ENCODE data around the gene URI1.

The URI1 gene

DNA sequence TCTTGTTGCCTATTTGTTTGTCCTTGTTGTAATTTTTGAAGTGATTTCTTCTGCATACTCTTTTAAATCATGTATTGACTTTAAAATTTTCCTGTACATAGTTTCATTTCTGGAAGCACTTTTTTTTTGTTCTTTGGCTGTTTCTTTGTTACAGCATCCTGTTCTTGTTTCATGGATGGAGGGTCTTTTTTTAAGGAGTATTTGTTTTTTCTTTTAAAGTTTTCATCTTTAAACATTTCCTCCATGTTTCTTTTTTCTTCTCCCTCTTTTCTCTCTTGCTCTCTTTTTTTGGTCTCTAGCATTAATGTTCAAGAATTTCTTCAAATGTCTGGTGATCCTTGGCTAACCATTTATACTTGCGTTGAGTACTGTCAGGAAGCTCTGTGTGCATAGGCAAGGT lies 58.8 kb downstream of the URI1 start:
- H3K4me3 ChIP-seq (ENCODE audit: control insufficient read depth, low read depth, low read length): no peak overlapping the region
- DNase-seq (ENCODE audit: low read depth): no peak
- TF ChIP-seq, protein P1, sequence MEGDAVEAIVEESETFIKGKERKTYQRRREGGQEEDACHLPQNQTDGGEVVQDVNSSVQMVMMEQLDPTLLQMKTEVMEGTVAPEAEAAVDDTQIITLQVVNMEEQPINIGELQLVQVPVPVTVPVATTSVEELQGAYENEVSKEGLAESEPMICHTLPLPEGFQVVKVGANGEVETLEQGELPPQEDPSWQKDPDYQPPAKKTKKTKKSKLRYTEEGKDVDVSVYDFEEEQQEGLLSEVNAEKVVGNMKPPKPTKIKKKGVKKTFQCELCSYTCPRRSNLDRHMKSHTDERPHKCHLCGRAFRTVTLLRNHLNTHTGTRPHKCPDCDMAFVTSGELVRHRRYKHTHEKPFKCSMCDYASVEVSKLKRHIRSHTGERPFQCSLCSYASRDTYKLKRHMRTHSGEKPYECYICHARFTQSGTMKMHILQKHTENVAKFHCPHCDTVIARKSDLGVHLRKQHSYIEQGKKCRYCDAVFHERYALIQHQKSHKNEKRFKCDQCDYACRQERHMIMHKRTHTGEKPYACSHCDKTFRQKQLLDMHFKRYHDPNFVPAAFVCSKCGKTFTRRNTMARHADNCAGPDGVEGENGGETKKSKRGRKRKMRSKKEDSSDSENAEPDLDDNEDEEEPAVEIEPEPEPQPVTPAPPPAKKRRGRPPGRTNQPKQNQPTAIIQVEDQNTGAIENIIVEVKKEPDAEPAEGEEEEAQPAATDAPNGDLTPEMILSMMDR (conservative IDR thresholded peaks at IDR 0.05; ENCODE audit: control insufficient read depth, insufficient read depth, low read depth, low read length): no peak

DNA sequence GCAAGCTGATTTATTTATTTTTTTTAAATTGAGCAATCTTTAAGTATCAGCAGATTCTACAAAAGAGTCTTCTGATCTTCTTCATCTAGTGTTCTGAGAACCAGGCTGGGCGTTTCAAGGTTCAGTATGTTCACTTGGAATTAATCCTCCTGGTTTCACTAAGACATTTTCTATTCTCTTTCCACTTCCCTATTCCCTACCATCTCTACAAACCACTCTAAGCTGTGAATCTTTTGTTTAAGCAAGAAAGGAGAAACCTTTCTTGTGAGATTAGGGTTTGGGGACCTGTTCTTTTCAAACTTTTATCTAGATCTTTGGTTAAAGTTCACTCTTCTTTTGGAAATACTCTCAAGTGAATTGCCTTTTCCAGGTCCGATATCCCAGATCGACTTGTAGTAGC lies 59.3 kb downstream of the URI1 start:
- TF ChIP-seq, protein P1 (conservative IDR thresholded peaks at IDR 0.05; ENCODE audit: control insufficient read depth, insufficient read depth, low read depth, low read length): no peak
- H3K4me3 ChIP-seq (ENCODE audit: control insufficient read depth, low read depth, low read length): no peak overlapping the region
- DNase-seq (ENCODE audit: low read depth): no peak

DNA sequence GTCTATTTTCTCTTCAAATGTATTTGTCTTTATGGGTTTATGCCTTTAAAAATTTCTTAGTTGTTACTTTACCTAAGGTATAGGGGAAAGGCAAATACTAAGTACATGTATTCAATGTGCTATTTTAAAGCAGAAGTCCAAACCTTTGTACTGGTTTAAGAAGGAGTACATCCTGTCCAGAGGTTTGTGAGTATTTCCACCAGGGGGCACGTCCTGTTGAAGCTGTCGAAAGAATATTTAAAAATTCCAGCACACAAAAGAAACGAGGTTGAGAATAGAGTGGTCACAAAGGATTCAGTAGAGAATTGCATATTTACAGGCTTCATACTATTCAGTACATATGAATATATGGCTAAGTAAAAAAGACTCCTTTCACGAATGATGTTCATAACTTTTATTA lies 59.8 kb downstream of the URI1 start:
- no peak overlapping the region for H3K4me3 ChIP-seq (ENCODE audit: control insufficient read depth, low read depth, low read length)
- TF ChIP-seq, protein P1 (conservative IDR thresholded peaks at IDR 0.05; ENCODE audit: control insufficient read depth, insufficient read depth, low read depth, low read length): no peak
- DNase-seq (ENCODE audit: low read depth): no peak

DNA sequence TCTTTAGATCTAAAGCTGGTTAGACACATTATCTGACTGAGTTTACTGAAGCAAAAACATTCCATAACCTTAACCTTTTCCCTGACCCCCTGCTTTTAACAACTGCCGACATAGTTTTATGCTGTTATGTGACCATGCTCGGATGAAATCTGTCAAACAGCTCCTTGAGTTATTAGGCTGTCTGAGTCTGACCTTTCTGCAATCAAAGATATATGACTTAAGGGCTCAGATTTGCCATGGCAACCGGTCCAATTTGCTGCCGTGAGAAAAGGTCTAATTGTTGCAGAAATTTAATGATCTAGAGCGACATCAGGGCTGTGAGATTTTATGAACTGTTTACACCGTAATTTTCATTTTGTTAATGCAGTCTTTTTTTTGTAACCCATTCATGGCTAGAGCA lies 61.8 kb downstream of the URI1 start:
- no peak overlapping the region for H3K4me3 ChIP-seq (ENCODE audit: control insufficient read depth, low read depth, low read length)
- DNase-seq (ENCODE audit: low read depth): no peak
- TF ChIP-seq, protein P1 (conservative IDR thresholded peaks at IDR 0.05; ENCODE audit: control insufficient read depth, insufficient read depth, low read depth, low read length): no peak

DNA sequence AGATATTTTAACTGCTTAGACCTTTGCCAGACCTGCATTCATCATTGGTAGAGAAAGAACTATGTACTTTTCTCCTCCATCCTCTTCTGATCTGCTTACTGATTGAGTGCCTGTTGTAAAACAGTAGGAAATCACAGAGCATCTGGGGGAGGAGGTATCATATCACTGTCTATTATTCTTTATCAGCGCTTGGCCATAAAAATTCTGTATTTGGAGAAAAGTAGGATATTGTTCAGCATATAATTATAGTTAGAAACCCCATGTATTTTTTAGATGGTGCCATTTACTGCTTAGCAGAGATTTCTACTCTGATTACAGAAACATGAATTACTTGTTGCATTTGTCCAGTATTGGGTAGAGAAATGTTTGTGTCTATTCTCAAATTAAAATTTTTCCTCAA lies 62.4 kb downstream of the URI1 start:
- DNase-seq (ENCODE audit: low read depth): no peak
- TF ChIP-seq, protein P1 (conservative IDR thresholded peaks at IDR 0.05; ENCODE audit: control insufficient read depth, insufficient read depth, low read depth, low read length): no peak
- H3K4me3 ChIP-seq (ENCODE audit: control insufficient read depth, low read depth, low read length): no peak overlapping the region

DNA sequence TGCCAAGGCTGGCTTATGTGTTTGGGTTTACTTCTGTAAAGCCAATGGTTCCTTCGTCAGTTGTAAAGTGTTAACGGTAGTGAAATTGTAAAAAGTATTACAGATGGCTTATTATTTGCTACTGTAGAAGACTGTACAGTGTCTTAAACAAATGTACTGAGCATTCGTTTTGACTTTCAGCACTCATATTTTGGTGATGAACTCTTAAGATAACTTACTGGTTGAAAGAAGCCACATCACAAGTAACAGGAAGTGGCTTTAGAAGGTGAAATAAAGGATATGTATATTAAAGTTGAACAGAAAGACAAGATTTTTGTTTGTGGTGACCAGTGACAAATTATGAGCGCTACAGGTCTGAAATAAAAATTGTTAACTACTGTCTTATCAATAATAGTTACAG lies 64.2 kb downstream of the URI1 start:
- no peak overlapping the region for H3K4me3 ChIP-seq (ENCODE audit: control insufficient read depth, low read depth, low read length)
- no peak for DNase-seq (ENCODE audit: low read depth)
- TF ChIP-seq, protein P1 (conservative IDR thresholded peaks at IDR 0.05; ENCODE audit: control insufficient read depth, insufficient read depth, low read depth, low read length): no peak

DNA sequence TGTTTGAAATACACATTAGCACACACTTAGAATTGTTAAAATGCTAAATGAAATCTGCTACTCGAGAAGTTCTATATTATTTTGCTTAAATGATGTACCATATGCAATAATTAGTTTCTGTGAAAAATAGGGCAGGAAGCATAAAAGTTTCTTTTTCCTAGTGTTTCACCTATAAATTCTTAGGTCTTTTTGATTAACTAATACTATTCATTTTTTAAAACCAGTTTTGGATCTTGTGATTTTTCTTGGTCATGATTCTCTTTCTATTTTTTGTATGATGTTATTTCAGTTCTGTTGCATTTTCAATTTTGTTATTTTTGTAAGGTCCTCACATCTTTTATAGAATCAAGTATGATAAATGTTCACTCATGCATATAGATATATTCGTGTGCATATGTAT lies 66.1 kb downstream of the URI1 start:
- DNase-seq (ENCODE audit: low read depth): no peak
- TF ChIP-seq, protein P1 (conservative IDR thresholded peaks at IDR 0.05; ENCODE audit: control insufficient read depth, insufficient read depth, low read depth, low read length): no peak

More for the DNA sequence above, 66.1 kb downstream of the URI1 start:
- no peak overlapping the region for H3K4me3 ChIP-seq (ENCODE audit: control insufficient read depth, low read depth, low read length)

Measured in fibroblast of mammary gland (primary cell).